NCI-H345 treated with DMSO at 0.1 percent for 48 hours (cell line): ENCODE measurements around the gene TSFM.
"Not testable (repeated sequence)": the region's sequence is repeated elsewhere in the genome, so short reads cannot be mapped to it uniquely, and the experiment has no call there.

Source experiments
- DNase-seq: peaks from one replicate; lab custom pipeline; 2025; ENCODE audit not compliant: unreplicated experiment; lab: John Stamatoyannopoulos, UW

The TSFM gene

DNA sequence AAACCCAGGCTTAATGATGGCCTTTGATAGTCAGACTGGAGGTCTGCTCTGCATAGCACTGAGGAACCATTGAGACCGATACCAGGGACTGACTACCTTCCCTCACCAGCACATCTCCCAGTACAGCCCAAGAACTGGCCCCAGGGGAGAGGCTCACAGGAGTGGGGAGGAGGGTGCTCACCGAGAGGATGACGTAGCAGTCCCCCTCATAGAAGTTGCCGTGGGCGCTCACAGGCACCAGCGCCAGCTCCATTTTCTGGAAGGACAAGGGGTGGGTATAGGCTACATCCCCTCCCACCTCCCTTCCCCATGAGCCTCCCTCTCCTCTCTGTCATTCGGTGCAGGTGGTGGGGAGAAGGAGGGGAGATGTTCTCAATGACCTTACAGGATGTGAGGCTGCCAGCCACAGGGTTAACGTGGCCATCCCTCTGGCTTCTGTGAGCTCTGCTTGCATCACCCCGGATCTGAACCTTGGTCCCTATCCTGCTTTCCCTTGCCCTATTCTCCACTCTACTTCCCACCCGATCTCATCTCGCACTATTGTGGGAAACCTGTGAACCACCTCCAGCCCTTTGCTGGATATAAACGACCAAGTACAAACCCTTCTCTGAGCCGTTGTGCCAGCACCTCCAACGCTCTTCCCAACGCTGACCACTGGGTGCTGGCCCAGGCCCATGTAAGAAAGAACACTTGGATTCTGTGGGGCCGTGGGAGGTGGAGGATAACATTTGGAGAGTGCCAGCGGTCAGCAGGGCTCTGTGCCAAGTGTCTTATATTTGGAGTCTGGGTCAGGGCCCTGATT is 31.6 kb downstream of the TSFM start:
- no peak for DNase-seq

DNA sequence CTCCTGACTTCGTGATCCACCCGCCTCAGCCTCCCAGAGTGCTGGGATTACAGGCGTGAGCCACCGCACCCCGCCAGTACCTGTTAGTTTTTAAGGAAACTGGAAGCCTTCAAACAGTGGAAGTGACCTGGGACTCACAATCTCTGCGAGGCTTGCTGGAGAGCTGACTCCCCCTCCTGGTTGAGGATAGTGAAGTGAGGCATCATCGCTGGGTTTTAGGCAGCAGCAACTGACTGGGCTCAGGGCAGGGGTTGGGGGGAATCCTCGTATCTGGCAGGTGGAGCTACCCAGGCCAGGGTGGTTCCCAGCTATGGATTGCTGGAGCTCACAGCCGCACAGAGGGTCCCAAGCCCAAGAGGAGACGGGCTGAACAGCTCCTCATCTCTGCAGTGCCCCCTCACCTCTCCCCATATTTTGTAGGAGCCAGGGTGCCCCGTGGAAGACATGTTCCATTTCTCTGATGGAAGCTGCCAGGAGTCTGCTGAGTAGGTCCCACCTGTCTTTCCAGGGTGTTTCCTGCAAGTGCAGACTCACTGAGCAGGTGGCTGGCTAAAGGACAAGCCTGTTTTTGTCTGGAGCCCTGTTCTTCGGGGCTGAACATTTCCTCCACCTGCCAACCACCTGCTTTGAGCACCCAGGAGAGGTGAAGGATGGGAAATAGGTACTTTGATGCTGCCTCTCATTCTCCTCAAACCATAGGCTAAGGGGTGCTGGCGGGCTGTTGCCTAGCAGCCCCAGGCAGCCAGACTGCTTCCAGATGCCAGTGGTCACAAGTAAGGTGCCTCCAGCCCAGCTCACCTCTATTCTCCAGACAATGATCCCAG is 32.8 kb downstream of the TSFM start:
- DNase-seq: peak; percentile 69

DNA sequence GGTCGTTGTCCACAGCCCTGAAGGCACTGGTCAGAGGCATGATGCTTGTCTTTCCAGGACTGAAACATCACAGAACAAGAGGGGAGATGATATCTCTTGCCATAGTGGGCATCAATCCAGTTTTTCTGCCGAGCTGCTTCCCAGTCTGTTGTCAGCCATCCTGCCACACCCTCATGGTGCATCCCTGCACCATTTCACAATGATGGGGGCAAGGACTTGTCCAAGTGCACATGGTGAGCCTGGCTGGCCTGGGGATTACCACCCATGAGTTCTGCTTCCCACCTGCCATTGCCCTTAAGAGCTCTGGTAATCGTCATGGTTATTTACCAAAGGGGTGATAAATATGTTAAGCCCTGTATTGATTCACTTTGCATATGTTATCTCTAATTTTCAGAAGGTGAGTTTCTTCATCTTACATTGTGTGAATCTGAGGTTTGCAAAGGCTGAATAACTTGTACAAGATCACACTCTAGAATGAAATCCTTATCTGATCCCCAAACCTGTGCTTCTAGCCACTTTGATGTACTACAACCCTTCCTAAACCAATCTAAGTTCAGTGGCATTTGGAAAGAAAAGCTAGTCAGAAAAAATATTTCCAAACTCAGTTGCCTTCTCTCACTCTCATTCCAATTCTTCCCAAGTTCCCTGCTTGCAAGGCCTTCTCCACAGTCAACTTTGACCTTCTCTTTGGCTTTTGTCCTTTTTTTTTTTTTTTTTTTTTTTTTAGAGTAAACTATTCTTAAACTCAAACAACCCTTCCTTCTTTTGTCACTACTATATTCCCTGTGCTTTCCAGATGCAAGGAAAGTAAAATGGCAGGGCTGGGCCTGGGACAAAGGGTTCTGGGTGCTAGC is 33.6 kb downstream of the TSFM start:
- peak; percentile 54 for DNase-seq

DNA sequence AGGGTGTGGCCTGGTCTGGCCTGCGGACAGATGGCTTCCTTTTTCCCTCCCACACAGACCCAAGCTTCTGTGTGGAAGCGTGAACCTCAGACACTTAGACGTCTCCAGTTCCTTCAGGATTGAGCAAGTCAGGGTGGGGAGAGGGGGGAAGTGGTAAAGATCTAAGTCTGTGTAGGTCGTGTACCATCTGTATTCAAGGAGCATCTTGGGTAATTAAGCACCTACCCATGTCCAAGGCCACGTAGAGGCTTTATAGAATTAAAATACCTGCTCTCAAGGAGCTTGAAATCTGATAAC is 34.2 kb downstream of the TSFM start:
- no peak for DNase-seq

DNA sequence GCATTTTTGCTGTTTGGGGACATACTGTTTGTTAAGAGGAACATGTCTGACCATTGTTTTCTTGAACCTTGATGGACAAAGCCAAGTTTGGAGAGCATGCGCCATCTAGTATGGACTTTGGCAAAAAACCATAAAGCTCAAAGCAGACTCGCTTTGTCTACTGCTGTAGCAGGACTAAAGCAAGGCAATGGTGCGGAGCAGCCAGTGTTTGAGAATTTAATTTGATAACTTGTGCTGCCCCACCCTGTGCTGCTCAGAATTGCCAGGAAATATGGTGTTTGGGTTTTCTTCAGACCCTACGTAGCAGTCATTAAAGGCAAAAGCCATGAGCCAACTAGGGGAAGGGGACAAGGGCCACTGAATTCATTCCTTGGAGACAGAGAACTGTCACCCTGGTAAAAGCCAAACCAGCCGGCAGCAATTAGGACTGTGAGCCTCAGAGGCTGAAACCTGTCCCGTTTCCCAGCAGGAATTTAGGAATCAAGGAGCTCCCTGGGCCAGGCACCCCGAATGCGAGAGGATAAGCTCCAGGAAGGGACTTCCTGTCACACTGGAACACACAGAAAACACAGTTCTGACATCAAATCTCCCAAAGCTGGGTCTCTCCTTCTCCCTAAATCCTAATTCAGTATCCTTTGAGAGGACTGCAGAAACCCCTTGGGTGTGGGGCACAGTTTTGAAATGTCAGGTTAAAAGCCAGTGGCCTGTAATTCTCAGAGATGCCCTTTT is 34.8 kb downstream of the TSFM start:
- no peak for DNase-seq

DNA sequence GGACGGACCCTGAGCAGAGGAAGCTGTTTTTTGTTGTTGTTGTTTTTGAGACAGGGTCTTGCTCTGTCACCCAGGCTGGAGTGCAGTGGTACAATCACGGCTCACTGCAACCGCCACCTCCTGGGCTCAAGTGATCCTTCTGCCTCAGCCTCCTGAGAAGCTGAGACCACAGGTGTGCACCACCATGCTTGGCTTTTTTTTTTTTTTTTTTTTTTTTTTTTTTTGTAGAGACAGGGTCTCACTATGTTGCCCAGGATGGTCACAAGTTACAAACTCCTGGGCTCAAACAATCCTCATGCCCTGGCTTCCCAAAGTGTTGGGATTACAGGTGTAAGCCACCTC is 35.4 kb downstream of the TSFM start:
- not testable (repeated sequence) for DNase-seq

DNA sequence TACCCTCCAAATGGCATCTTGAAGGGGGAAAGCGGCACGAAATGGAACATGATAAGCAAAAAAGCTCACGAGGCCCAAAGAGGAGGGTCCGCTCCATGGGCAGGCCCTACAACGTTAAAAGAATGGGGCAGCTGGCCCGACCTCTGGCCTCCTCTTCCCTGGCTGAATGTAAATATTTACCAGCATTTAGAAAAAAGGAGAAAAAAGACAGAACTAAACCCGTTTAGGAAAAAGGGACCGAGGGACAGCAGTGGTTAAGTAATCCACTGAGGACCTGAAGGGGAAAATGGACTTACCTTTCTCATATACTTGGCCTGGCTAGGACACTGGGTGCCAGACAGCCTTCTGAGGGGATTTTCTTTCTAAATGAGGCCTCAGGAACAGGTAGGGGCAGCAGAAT is 37.5 kb downstream of the TSFM start:
- DNase-seq: not testable (repeated sequence)

DNA sequence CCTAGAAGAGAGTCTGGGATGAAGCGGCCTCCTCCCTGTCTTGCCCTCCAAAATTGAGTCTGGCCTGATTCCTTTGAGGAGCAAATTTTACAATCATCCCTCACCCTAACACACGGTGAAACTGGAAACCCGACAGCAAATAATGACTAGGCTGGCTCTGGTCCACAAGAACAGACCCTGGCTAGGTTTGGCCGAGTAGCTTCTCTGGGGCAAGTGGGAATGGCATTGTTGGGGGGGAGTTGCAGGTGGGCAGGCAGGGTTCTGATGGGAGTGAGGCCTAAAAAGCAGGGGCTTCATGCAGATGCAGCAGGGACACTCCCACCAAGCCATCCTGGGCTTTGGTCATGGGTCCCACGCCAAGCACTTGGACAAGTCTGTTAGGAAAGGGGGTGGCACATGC is 38.4 kb downstream of the TSFM start:
- DNase-seq: not testable (repeated sequence)

DNA sequence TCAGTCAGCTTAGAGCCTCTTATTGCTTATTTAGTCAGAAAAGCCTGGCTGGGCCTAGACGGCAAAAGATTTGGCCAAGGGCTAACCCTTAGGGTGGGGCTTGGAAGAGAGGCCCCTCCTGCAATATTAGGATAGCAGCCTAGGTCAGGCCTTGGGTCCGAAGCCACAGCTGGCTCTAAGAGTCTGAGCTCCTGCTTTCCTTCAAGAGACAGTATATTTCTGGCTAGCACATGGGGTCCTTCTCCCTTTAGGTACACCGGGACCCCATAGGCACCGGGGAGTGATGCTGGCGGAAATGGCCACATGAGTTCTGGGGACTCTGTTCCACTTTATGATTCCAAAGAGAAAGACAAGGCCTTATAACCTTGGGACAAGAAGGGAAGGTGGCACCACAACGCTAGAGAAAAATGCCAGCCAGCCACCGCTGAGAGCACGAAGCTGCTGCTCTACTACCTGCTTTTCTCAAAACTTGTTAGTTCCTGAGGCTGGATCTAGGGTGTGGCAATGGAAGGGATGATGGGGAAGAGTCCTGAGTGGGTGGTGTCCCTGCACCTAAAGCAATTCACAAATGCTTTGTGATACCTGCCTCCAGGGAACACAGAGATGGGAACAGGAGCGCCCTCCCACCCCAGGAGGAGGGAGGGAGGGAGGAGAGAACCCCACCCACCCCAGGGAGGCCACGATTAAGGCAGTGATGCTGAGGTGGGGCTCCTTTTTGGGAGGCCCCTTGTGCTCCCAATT is 39.1 kb downstream of the TSFM start:
- no peak for DNase-seq

DNA sequence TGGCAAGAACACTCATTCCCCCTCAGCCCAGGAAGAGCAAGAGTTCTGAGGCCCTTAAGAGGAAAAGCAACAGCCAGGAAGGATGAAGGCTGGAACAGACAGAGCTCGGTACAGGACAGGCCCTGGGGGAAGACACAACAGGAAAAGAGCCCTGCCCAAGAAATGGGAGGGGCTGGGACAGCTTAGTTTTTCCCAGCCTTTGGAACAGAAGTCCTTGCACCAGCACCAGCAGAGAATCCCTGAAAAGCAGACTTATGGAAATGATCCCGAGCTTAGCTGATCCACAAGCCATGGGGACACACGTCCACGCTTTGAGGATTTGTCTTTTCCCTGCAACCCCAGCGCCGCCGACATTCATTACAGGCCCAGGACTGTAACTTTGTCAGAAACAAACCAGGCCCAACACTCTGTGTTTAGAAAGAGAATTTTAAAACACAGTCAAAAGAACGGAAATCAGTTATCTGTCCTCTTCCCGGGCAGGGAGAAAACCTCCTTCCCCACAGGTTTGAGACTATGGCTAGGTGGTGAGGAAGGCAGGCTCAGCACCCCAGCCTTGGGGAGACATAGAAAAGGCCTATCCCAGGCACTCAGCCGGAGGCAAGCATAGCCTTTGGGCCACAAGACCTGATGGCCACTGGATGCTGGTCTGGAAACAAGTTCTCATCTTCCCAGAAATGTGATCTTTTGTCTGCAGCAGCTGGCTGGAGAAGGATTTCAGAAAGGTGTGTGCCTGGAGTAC is 40.0 kb downstream of the TSFM start:
- no peak for DNase-seq

DNA sequence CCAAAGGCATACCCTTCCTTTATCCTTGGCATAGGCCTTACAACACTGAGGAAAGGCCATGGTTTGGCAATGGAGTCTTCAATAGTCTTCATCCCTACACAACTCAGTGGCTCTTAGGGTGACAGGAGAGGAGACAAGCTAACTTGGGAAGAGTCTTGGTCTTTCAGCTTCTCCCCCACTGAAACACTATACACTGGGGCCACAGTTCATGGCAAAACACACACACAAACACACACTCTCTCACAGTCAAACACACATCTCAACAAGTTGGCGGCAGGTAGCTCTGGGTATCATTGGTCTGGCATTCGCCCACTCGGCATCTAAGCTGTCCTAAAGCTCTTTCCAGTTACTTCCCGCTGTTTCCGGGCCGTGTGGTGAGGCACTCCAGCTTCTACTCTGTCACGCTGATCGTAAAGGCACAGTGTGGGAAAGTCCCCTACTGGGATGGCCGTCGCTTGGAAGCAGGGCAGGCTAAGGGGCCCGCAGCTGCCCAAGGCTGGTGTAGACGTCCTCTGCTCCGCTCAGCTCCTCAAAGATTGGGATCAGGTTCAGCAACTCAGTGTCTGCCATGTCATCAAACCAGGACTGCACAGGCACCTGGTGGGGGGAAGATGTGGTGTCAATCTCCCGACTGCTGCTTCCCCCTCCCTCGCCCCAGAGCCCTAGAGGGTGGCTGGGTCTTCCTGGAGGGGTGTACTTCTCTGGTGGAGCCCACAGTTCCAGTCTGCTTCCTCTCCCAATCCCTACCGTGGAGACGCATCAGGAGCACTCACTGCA is 40.7 kb downstream of the TSFM start:
- DNase-seq: no peak

DNA sequence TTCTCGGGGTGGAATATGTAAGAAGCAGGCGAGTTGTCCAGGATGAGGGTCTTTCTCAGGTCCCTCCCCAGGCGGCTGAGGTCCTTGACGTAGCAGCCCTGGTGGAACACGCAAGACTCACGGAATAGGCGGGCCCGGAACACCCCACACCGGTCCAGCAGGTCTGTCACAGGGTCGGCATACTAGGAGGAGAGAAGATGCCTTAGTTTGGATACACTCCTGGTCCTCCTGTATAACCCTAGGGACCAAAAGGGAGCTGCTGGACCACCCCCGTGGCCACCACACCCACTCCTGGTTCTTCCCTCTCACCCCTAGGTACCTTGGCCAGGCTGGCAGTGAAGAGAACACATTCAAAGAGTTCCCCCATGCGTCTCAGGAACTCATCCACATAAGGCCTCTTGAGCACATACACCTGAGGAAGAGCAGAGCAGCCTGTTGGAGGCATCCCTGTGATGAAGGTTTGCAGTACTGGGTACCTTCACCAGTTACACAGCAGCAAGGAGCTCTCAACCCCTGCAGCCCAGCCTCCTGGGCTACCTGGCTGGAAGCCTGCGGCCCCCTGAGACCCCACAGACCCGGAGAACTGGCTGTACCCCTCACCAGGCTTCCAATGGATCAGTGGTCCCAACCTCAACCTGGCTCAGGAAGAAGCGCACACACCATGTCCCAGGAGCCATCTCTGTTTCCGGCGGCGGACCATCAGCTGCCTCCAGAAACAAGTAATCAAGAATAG is 41.5 kb downstream of the TSFM start:
- no peak for DNase-seq

DNA sequence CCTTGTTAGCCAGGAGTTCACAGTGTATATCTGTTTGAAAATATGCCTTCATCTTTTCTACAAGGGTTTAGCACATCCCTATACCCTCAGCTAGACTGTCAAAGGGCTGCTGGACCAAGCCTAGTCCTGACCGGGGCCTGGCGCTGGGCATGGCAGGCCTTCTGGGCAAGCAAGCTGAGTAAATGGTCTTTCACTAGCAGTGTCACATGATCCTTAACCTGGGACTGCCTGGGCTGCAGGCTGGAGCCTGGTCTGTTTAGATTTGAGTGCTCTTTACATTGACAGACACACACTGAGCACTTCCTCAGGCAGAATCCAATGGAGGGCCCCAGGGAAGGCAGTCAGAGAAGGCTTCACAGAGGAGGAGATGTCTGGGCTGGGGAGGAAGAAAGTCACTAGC is 42.9 kb downstream of the TSFM start:
- no peak for DNase-seq

DNA sequence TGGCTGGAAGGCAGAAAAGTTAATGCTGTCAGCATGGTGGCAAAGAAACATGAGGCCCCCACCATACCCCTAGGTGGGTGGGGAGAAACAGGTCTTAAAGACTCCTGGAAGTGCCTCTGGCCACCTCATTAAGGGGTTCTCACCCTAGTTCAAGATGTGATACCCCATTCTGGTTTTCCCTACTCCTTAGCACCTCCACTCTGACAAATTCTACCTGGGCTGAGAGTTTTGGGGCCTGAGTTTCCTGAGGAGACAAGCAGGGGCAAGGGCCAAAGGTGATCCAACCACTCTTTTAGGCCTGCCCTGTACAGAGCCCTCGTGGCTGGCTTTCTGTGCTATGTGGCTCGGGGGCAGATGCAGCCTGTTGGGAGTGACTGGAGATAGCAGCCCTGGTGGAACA is 43.8 kb downstream of the TSFM start:
- no peak for DNase-seq

DNA sequence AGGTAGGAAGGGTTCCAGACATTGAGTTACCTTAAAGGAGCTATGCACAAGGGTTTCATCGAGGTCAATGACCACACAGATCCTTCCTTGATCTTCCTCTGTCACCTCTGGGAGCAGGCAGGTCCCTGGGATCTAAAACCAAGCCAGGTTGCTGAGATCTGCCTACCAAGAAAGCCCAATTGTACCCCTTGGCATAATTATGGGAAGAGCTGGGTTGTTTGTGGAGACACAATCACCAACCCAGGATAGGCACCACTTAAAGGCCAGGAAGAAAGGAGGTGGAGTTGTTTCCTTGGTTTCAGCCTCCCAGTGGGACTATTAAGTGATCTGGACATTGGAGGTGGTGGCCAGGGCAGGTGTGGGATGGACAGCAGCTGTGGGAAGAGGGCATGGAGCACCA is 44.4 kb downstream of the TSFM start:
- no peak for DNase-seq

DNA sequence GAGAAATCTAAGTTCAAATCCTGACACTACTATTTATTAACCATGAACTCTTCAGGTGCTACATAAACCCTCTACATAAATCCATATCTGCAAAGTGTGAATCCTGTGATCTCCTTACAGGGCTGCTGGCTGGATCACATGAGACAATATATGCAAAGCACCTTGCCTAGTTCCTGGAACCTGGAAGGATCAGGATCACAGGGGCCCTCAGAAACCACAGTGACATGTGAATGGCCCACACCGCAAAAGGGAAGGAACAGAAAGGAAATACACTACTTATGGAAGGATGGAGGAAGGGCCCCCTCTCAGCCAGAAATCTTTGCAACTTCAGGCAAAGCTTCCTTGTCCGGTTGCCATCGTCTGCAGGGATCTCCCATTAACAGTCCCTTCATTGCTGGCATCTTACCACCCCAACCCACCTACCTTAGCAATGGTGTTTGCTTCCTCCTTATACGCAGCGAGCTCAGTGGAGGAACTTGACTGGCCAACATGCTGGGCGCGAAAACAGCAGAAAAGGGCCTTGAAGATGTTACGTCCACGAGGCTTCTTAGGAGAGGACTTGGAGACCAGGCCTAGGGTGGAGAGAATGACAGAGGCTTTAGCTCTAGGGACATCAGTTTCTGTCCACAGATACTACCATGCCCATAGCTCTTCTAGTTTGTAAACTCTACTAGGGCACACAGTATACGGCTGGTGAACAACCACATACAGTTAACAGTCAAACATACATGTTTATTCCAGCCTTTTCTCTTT is 46.6 kb downstream of the TSFM start:
- DNase-seq: no peak

DNA sequence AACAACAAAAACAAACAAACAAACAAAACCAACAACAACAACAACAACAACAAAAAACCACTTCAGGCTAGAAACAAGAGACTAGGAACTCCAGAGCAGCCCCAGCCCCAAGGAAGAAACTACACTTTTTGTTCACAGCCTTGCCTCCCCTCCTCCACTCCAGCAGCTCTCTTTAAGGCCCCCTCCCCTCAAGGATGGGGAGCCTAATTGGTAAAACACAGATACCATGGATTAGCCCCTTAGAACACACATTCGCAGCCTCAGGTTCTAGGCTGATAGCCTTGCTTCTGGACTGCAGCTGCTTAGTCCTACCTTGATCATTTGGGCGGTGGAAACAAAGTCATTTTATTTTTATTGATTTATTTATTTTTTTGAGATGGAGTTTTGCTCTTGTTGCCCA is 47.8 kb downstream of the TSFM start:
- no peak for DNase-seq

DNA sequence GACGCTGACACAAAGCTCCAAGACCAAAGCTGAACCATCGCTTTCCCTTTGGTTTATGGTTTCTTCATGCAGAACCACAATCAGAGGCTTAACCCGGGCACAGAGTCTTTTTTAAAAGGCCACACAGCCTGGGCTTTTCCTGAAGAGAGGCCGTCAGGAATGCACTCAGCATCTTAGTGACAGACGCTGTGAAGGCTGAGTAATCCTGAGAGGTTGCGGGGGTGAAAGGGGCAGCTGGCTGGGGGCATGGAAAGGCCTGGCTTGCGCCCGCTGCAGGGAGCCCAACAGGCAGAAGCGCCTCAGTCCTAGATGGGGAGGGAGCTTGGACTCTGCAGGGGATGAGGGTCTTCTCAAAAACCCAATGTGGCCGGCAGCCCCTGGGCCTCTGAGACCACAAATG is 50.4 kb downstream of the TSFM start:
- no peak for DNase-seq
